Measurements from ENCODE around the gene CCDC92. TPM values are rescaled to one million over a fixed set of nuclear protein-coding genes. Genes with fewer than 3 reads are reported as not detected.

The CCDC92 gene
- total and polyA plus RNA-seq, 10 of the 15 experiments (the other 5 are each of a cell fraction or from before 2014, with no cell fraction given), result 0.53 to 11.8 (median 4.2) TPM

DNA sequence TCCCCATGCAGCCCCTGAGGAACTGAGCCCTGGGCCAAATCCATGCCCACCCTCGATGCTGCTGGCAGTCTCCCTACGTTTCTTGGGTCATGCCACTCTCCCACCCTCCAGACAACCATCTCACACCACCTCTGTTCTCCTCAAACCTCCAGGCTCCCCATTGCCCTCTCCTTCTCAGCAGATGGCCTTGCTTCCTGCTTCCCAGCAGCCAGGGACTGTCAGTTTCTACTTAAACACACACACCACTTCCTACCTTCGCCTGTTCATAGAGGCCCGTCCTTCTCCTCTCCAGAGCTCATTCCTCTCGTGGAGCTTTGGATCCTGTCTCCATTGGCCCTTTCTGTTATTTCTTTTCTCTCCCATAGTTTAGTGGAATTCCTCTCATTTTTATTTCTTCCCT, 27.5 kb upstream of the CCDC92 start (continued):
- TF ChIP-seq, protein P1, sequence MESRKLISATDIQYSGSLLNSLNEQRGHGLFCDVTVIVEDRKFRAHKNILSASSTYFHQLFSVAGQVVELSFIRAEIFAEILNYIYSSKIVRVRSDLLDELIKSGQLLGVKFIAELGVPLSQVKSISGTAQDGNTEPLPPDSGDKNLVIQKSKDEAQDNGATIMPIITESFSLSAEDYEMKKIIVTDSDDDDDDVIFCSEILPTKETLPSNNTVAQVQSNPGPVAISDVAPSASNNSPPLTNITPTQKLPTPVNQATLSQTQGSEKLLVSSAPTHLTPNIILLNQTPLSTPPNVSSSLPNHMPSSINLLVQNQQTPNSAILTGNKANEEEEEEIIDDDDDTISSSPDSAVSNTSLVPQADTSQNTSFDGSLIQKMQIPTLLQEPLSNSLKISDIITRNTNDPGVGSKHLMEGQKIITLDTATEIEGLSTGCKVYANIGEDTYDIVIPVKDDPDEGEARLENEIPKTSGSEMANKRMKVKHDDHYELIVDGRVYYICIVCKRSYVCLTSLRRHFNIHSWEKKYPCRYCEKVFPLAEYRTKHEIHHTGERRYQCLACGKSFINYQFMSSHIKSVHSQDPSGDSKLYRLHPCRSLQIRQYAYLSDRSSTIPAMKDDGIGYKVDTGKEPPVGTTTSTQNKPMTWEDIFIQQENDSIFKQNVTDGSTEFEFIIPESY (IDR thresholded peaks at IDR 0.05), result no peak
- TF ChIP-seq KDM1A (IDR thresholded peaks at IDR 0.05; ENCODE audit: borderline replicate concordance), result no peak
- TF ChIP-seq EED (IDR thresholded peaks at IDR 0.05; ENCODE audit: low read depth), result no peak
- TF ChIP-seq, protein P2, sequence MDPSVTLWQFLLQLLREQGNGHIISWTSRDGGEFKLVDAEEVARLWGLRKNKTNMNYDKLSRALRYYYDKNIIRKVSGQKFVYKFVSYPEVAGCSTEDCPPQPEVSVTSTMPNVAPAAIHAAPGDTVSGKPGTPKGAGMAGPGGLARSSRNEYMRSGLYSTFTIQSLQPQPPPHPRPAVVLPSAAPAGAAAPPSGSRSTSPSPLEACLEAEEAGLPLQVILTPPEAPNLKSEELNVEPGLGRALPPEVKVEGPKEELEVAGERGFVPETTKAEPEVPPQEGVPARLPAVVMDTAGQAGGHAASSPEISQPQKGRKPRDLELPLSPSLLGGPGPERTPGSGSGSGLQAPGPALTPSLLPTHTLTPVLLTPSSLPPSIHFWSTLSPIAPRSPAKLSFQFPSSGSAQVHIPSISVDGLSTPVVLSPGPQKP (IDR thresholded peaks at IDR 0.05; ENCODE audit: low read depth, low read length), result no peak
- TF ChIP-seq, protein P3, sequence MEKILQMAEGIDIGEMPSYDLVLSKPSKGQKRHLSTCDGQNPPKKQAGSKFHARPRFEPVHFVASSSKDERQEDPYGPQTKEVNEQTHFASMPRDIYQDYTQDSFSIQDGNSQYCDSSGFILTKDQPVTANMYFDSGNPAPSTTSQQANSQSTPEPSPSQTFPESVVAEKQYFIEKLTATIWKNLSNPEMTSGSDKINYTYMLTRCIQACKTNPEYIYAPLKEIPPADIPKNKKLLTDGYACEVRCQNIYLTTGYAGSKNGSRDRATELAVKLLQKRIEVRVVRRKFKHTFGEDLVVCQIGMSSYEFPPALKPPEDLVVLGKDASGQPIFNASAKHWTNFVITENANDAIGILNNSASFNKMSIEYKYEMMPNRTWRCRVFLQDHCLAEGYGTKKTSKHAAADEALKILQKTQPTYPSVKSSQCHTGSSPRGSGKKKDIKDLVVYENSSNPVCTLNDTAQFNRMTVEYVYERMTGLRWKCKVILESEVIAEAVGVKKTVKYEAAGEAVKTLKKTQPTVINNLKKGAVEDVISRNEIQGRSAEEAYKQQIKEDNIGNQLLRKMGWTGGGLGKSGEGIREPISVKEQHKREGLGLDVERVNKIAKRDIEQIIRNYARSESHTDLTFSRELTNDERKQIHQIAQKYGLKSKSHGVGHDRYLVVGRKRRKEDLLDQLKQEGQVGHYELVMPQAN (conservative IDR thresholded peaks at IDR 0.05), result no peak

DNA sequence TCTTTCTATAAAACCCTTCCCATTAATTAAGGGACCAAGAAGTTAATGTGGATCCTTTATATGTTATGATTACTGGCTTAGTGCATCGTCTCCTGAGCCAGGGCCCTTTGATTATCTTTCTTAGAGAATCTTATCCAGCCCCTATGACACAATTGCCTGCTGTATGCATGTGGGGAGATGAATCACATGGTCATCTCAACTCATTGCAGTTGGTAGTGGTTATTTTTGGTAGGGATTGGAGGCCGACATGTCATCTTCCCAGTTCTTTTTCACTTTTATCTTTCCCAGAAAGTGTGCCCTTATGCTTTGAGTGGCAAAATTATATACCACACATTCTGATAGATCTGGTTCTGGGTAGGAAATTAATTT, 26.3 kb upstream of the CCDC92 start:
- ATAC-seq (no peak), DNase-seq (ENCODE audit: low read depth, low spot score) (no peak), FAIRE-seq (no peak)
- SMC1A ChIA-PET (ENCODE audit: uncharacterized antibody, unreplicated experiment), result interaction anchor here (0.7 kb wide), 1 partner anchor 11 kb away, joined by 6 read pairs; no protein-coding TSS in a partner anchor
- no peaks in the 10 kb centered on the region for H3K79me2 ChIP-seq (ENCODE audit: control insufficient read depth, insufficient read depth, low read length)
- H3K9ac ChIP-seq (ENCODE audit: control insufficient read depth, insufficient read depth, low read length), result no peak overlapping the region
- no peak overlapping the region for H3K4me3 ChIP-seq
- no peaks in the 10 kb centered on the region for H3K9me3 ChIP-seq (replicated peaks; ENCODE audit: control insufficient read depth, insufficient read depth, low read length)
- intact Hi-C loops (cut with micrococcal nuclease; ENCODE audit: unreplicated experiment), result no loop called here
- WGBS (ENCODE audit: insufficient coverage, insufficient replicate concordance, low lambda C conversion rate, missing lambda C conversion rate), result 98% methylated on average over 2 of the region's 2 CpGs
- H3K4me1 ChIP-seq (ENCODE audit: control insufficient read depth, insufficient read depth, low read length), result no peaks in the 10 kb centered on the region
- peaks cover 3 to 4% of the 10 kb centered on the region in 2 experiments for H3K36me3 ChIP-seq (ENCODE audit: control insufficient read depth in 2 of 2, insufficient read depth in 2 of 2, low read length in 1 of 2)
- no peak overlapping the region for H3K27ac ChIP-seq (ENCODE audit: control insufficient read depth, insufficient read depth)
- H2AFZ ChIP-seq (ENCODE audit: control insufficient read depth, low read depth, low read length), result no peak overlapping the region
- POLR2A ChIA-PET, result no interaction called here
- RAD21 ChIA-PET (ENCODE audit: unreplicated experiment), result no interaction called here
- no peak overlapping the region for H3K4me2 ChIP-seq (ENCODE audit: control insufficient read depth, insufficient read depth)
- in situ Hi-C loops (cut with MboI), result no loop called here
- no TSS peak for BruUV-seq (replicated peaks)
- no peaks in the 10 kb centered on the region for H3K27me3 ChIP-seq (replicated peaks in 1 of 2; ENCODE audit: control insufficient read depth in 2 of 2, insufficient read depth in 2 of 2, low read length in 1 of 2)
- CTCF ChIA-PET, result interaction anchor here (0.9 to 4.5 kb wide), 3 partner anchors 10 to 15 kb away, joined by 3 to 18 read pairs (median 3); no protein-coding TSS in a partner anchor
- H4K20me1 ChIP-seq (ENCODE audit: control insufficient read depth, insufficient read depth), result no peaks in the 10 kb centered on the region; the same call in 1 of the 2 replicates
- TF ChIP-seq, protein P4, sequence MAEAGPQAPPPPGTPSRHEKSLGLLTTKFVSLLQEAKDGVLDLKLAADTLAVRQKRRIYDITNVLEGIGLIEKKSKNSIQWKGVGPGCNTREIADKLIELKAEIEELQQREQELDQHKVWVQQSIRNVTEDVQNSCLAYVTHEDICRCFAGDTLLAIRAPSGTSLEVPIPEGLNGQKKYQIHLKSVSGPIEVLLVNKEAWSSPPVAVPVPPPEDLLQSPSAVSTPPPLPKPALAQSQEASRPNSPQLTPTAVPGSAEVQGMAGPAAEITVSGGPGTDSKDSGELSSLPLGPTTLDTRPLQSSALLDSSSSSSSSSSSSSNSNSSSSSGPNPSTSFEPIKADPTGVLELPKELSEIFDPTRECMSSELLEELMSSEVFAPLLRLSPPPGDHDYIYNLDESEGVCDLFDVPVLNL (IDR thresholded peaks at IDR 0.05; ENCODE audit: low read depth, low read length), result no peak
- TF ChIP-seq SIX5 (IDR thresholded peaks at IDR 0.05; ENCODE audit: low read depth, low read length, severe bottlenecking) (no peak), RUNX3 (IDR thresholded peaks at IDR 0.05; ENCODE audit: low read length) (no peak), PAX5 (IDR thresholded peaks at IDR 0.05; ENCODE audit: borderline replicate concordance, low read depth, low read length) (no peak), TAF1 (IDR thresholded peaks at IDR 0.05; ENCODE audit: borderline replicate concordance, low read depth, low read length) (no peak), ZBED1 (IDR thresholded peaks at IDR 0.05; ENCODE audit: borderline replicate concordance) (no peak), KLF5 (IDR thresholded peaks at IDR 0.05; ENCODE audit: partially characterized antibody) (no peak), HDGF (IDR thresholded peaks at IDR 0.05) (no peak), SIN3A (IDR thresholded peaks at IDR 0.05; ENCODE audit: low read depth, low read length) (no peak), TCF7 (IDR thresholded peaks at IDR 0.05; ENCODE audit: borderline replicate concordance) (no peak), ZNF217 (IDR thresholded peaks at IDR 0.05) (no peak)
- TF ChIP-seq, protein P5, sequence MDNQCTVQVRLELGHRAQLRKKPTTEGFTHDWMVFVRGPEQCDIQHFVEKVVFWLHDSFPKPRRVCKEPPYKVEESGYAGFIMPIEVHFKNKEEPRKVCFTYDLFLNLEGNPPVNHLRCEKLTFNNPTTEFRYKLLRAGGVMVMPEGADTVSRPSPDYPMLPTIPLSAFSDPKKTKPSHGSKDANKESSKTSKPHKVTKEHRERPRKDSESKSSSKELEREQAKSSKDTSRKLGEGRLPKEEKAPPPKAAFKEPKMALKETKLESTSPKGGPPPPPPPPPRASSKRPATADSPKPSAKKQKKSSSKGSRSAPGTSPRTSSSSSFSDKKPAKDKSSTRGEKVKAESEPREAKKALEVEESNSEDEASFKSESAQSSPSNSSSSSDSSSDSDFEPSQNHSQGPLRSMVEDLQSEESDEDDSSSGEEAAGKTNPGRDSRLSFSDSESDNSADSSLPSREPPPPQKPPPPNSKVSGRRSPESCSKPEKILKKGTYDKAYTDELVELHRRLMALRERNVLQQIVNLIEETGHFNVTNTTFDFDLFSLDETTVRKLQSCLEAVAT (IDR thresholded peaks at IDR 0.05), result no peak

Measured in GM12878 (cell line).